Glutamatergic neuron (in vitro differentiated cells): ENCODE results near the gene FEM1B. TPM values are rescaled to one million over a fixed set of nuclear protein-coding genes. Genes with fewer than 3 reads are reported as not detected.

Experiments
- DNase-seq: peaks from one replicate; pipeline ENCODE4 v3.0.0; 2022
- H3K27ac Mint-ChIP-seq: one replicate; pipeline ENCODE4 v1.8.0; 2020; ENCODE audit warnings: mild to moderate bottlenecking, mixed read lengths, inconsistent platforms; ENCODE audit not compliant: unreplicated experiment
- H3K27me3 Mint-ChIP-seq: one replicate; pipeline ENCODE4 v1.8.0; 2020; ENCODE audit warnings: mild to moderate bottlenecking, moderate library complexity, mixed read lengths, inconsistent platforms; ENCODE audit not compliant: unreplicated experiment
- H3K36me3 Mint-ChIP-seq: one replicate; pipeline ENCODE4 v1.8.0; 2020; ENCODE audit warnings: mild to moderate bottlenecking, mixed read lengths, inconsistent platforms; ENCODE audit not compliant: unreplicated experiment
- H3K4me1 Mint-ChIP-seq: one replicate; pipeline ENCODE4 v1.8.0; 2020; ENCODE audit warnings: mild to moderate bottlenecking, low read depth, mixed read lengths, inconsistent platforms; ENCODE audit not compliant: unreplicated experiment
- H3K4me3 Mint-ChIP-seq: one replicate; pipeline ENCODE4 v1.8.0; 2020; ENCODE audit warnings: mild to moderate bottlenecking, mixed read lengths, inconsistent platforms; ENCODE audit not compliant: unreplicated experiment
- H3K9me3 Mint-ChIP-seq: one replicate; pipeline ENCODE4 v1.8.0; 2020; ENCODE audit warnings: mild to moderate bottlenecking, moderate library complexity, mixed read lengths, inconsistent platforms; ENCODE audit not compliant: unreplicated experiment
- CTCF ChIP-seq: fragments of 200-600 bp; sonication (generic); IDR thresholded peaks from one replicate; pipeline ENCODE4 v1.5.0; 2021; ENCODE audit not compliant: partially characterized antibody, unreplicated experiment
- total RNA-seq: library from RNA; stranded (reverse); fragmentation: NEBNext Ultra II Directional; extraction: Animal tissue kit (Norgen Biotek cat#: 25700); gene quantifications from one replicate; pipeline ENCODE4 v1.2.1, GENCODE V29; 2021; ENCODE audit not compliant: unreplicated experiment

The FEM1B gene
- total RNA-seq, 1 donor from 2014 or later = 69.6 TPM

GRCh38 chr15:68298336-68298735, 20.8 kb downstream of the FEM1B start:
- TF ChIP-seq CTCF = no peak
- DNase-seq = no peak
- Mint-ChIP-seq H3K27ac (no peak overlapping the region), H3K36me3 (no peaks in the 10 kb centered on the region), H3K9me3 (peaks cover 1% of the 10 kb centered on the region), H3K4me3 (no peak overlapping the region), H3K4me1 (no peaks in the 10 kb centered on the region), H3K27me3 (no peaks in the 10 kb centered on the region)

GRCh38 chr15:68298882-68299381, 21.4 kb downstream of the FEM1B start:
- Mint-ChIP-seq H3K27me3 (no peaks in the 10 kb centered on the region), H3K4me1 (no peaks in the 10 kb centered on the region), H3K9me3 (peaks cover 1% of the 10 kb centered on the region), H3K36me3 (no peaks in the 10 kb centered on the region), H3K27ac (no peak overlapping the region), H3K4me3 (no peak overlapping the region)
- no peak for TF ChIP-seq CTCF
- DNase-seq = no peak

GRCh38 chr15:68299436-68299835, 21.9 kb downstream of the FEM1B start:
- no peak overlapping the region for H3K27ac Mint-ChIP-seq
- H3K27me3 Mint-ChIP-seq = peaks cover 2% of the 10 kb centered on the region
- peaks cover 3% of the 10 kb centered on the region for H3K9me3 Mint-ChIP-seq
- peaks cover 2% of the 10 kb centered on the region for H3K4me1 Mint-ChIP-seq
- no peak overlapping the region for H3K4me3 Mint-ChIP-seq
- H3K36me3 Mint-ChIP-seq = no peaks in the 10 kb centered on the region
- TF ChIP-seq CTCF = no peak
- no peak for DNase-seq

GRCh38 chr15:68300115-68300940, 22.8 kb downstream of the FEM1B start:
- H3K27me3 Mint-ChIP-seq = peaks cover 2% of the 10 kb centered on the region
- H3K4me3 Mint-ChIP-seq = no peak overlapping the region
- peaks cover 7% of the 10 kb centered on the region for H3K4me1 Mint-ChIP-seq
- peaks cover 3% of the 10 kb centered on the region for H3K9me3 Mint-ChIP-seq
- no peak for TF ChIP-seq CTCF
- no peaks in the 10 kb centered on the region for H3K36me3 Mint-ChIP-seq
- H3K27ac Mint-ChIP-seq = no peak overlapping the region
- no peak for DNase-seq

- no peak for TF ChIP-seq CTCF
- Mint-ChIP-seq H3K27me3 (peaks cover 2% of the 10 kb centered on the region), H3K27ac (no peak overlapping the region), H3K4me1 (peaks cover 11% of the 10 kb centered on the region), H3K36me3 (no peaks in the 10 kb centered on the region), H3K9me3 (peaks cover 3% of the 10 kb centered on the region), H3K4me3 (no peak overlapping the region)
- no peak for DNase-seq
Measured at GRCh38 chr15:68301301-68301700, 23.8 kb downstream of the FEM1B start.
